GM04503 (cell line): ENCODE measurements around the gene SMPD2.

Experiments
- DNase-seq: peaks from one replicate; pipeline ENCODE4 v3.0.0-alpha.2; 2012; ENCODE audit warnings: low read depth

The SMPD2 gene

GRCh38 chr6:109461733-109462526 is 21.4 kb downstream of the SMPD2 start:
- DNase-seq = no peak

- no peak for DNase-seq
Observed at GRCh38 chr6:109465772-109466171, 25.2 kb downstream of the SMPD2 start.

- DNase-seq = no peak
Observed at GRCh38 chr6:109466212-109466923, 25.8 kb downstream of the SMPD2 start.

- no peak for DNase-seq
Observed at GRCh38 chr6:109467696-109468095, 27.2 kb downstream of the SMPD2 start.

GRCh38 chr6:109469591-109470189 is 29.2 kb downstream of the SMPD2 start:
- no peak for DNase-seq

GRCh38 chr6:109471105-109471810 is 30.7 kb downstream of the SMPD2 start:
- DNase-seq = no peak

- DNase-seq = no peak
Observed at GRCh38 chr6:109472132-109472995, 31.8 kb downstream of the SMPD2 start.

GRCh38 chr6:109473120-109473519 is 32.6 kb downstream of the SMPD2 start:
- DNase-seq = no peak

- DNase-seq = no peak
Observed at GRCh38 chr6:109474995-109475394, 34.5 kb downstream of the SMPD2 start.

GRCh38 chr6:109475625-109476024 is 35.1 kb downstream of the SMPD2 start:
- DNase-seq = no peak

GRCh38 chr6:109477184-109477583 is 36.7 kb downstream of the SMPD2 start:
- no peak for DNase-seq

- no peak for DNase-seq
Observed at GRCh38 chr6:109477725-109478124, 37.2 kb downstream of the SMPD2 start.

- DNase-seq = peak; percentile 65
Observed at GRCh38 chr6:109478222-109478805, 37.8 kb downstream of the SMPD2 start.

GRCh38 chr6:109478841-109479624 is 38.5 kb downstream of the SMPD2 start:
- no peak for DNase-seq

GRCh38 chr6:109480993-109481480 is 40.5 kb downstream of the SMPD2 start:
- no peak for DNase-seq

- peak; percentile 37 for DNase-seq
Observed at GRCh38 chr6:109482905-109483734, 42.6 kb downstream of the SMPD2 start, which contains the start of gene ZBTB24. ZBTB24 (minus strand) TSS chr6:109483219; CDS start chr6:109482026, 1,193 bp downstream.

- no peak for DNase-seq
Observed at GRCh38 chr6:109483735-109484057, 43.2 kb downstream of the SMPD2 start.

GRCh38 chr6:109484122-109484521 is 43.6 kb downstream of the SMPD2 start:
- DNase-seq = no peak

- DNase-seq = no peak
Observed at GRCh38 chr6:109485266-109485935, 44.9 kb downstream of the SMPD2 start.
